Mesenchymal stem cell (in vitro differentiated cells and primary cell): Measurements from ENCODE around the gene AGER.

Experiments
- DNase-seq: peaks from one replicate; pipeline ENCODE4 v3.0.0-alpha.2; 2013
- H2AFZ ChIP-seq: one replicate; pipeline ENCODE4 v1.6.1; 2013; ENCODE audit warnings: low read depth, mild to moderate bottlenecking, control low read depth, inconsistent platforms, low read length, moderate library complexity
- H2AK5ac ChIP-seq: 2 replicates; pipeline ENCODE4 v1.6.1; 2013; ENCODE audit warnings: low read length, moderate library complexity, mild to moderate bottlenecking, inconsistent platforms; ENCODE audit not compliant: severe bottlenecking
- H2BK120ac ChIP-seq: one replicate; pipeline ENCODE4 v1.6.1; 2013; ENCODE audit warnings: low read depth, mild to moderate bottlenecking, inconsistent platforms, low read length, moderate library complexity
- H2BK12ac ChIP-seq, 2 experiments: one replicate each; pipeline ENCODE4 v1.6.1; 2013; ENCODE audit warnings: inconsistent platforms in 2 of 2, low read length in 2 of 2, mild to moderate bottlenecking in 2 of 2, moderate library complexity in 2 of 2, control low read depth in 1 of 2
- H2BK15ac ChIP-seq: one replicate; pipeline ENCODE4 v1.6.1; 2013; ENCODE audit warnings: mild to moderate bottlenecking, low read depth, inconsistent platforms; ENCODE audit not compliant: poor library complexity, severe bottlenecking
- H2BK5ac ChIP-seq: 2 replicates; pipeline ENCODE4 v1.6.1; 2013; ENCODE audit warnings: low read depth, mild to moderate bottlenecking, low read length, control low read depth, inconsistent platforms; ENCODE audit not compliant: poor library complexity, severe bottlenecking
- H3K14ac ChIP-seq, 2 experiments: one replicate each; pipeline ENCODE4 v1.6.1; 2013; ENCODE audit warnings: inconsistent platforms in 2 of 2, low read length in 2 of 2, control low read depth in 1 of 2, mild to moderate bottlenecking in 1 of 2, moderate library complexity in 1 of 2
- H3K18ac ChIP-seq, 2 experiments: one replicate each; pipeline ENCODE4 v1.6.1; 2013; ENCODE audit warnings: inconsistent platforms in 2 of 2, low read length in 2 of 2, control low read depth in 1 of 2, low read depth in 1 of 2, mild to moderate bottlenecking in 1 of 2
- H3K23ac ChIP-seq, 2 experiments: one replicate each; pipeline ENCODE4 v1.6.1; 2013; ENCODE audit warnings: inconsistent platforms in 2 of 2, low read length in 2 of 2, mild to moderate bottlenecking in 2 of 2, moderate library complexity in 2 of 2, control low read depth in 1 of 2
- H3K27ac ChIP-seq: 2 replicates; pipeline ENCODE4 v1.5.1; 2013; ENCODE audit warnings: mild to moderate bottlenecking, moderate library complexity, low read length, control low read depth, inconsistent platforms; ENCODE audit not compliant: poor library complexity, severe bottlenecking
- H3K27me3 ChIP-seq, 2 experiments: 2 replicates each; pipeline versions ENCODE4 v1.6.1 to v1.7.0; 2013; ENCODE audit warnings: low read length in 2 of 2, mild to moderate bottlenecking in 2 of 2, moderate library complexity in 2 of 2, control low read depth in 1 of 2, inconsistent platforms in 1 of 2; ENCODE audit not compliant: control insufficient read depth in 1 of 2, insufficient read depth in 1 of 2
- H3K36me3 ChIP-seq, 2 experiments: 2 replicates each; pipeline versions ENCODE4 v1.6.1 to v1.7.0; 2013; ENCODE audit warnings: low read length in 2 of 2, control low read depth in 1 of 2, inconsistent platforms in 1 of 2, low read depth in 1 of 2, mild to moderate bottlenecking in 1 of 2; ENCODE audit not compliant: insufficient read depth in 2 of 2, control insufficient read depth in 1 of 2
- H3K4ac ChIP-seq, 2 experiments: one replicate each; pipeline ENCODE4 v1.6.1; 2013; ENCODE audit warnings: inconsistent platforms in 2 of 2, low read length in 2 of 2, mild to moderate bottlenecking in 2 of 2, moderate library complexity in 2 of 2, control low read depth in 1 of 2, low read depth in 1 of 2
- H3K4me1 ChIP-seq: 2 replicates; pipeline ENCODE4 v1.6.1; 2013; ENCODE audit warnings: low read depth, low read length, control low read depth; ENCODE audit not compliant: control insufficient read depth, insufficient read depth
- H3K4me2 ChIP-seq: 2 replicates; pipeline ENCODE4 v1.6.1; 2013; ENCODE audit warnings: low read length, mild to moderate bottlenecking, inconsistent platforms; ENCODE audit not compliant: poor library complexity, severe bottlenecking
- H3K4me3 ChIP-seq, 2 experiments: 2 replicates each; pipeline versions ENCODE4 v1.5.1 to v1.7.0; 2013; ENCODE audit warnings: low read length in 2 of 2, mild to moderate bottlenecking in 2 of 2, control low read depth in 1 of 2, low read depth in 1 of 2; ENCODE audit not compliant: insufficient read depth in 1 of 2
- H3K79me1 ChIP-seq: replicated peaks from 2 replicates; pipeline ENCODE4 v1.6.1; 2013; ENCODE audit warnings: mild to moderate bottlenecking, control low read depth, low read length, inconsistent platforms; ENCODE audit not compliant: poor library complexity, severe bottlenecking
- H3K9ac ChIP-seq: 2 replicates; pipeline ENCODE4 v1.7.0; 2013; ENCODE audit warnings: mild to moderate bottlenecking, low read length, moderate library complexity
- H3K9me3 ChIP-seq: 2 replicates; pipeline ENCODE4 v1.7.0; 2013; ENCODE audit warnings: mild to moderate bottlenecking, low read length; ENCODE audit not compliant: control insufficient read depth
- H4K8ac ChIP-seq: one replicate; pipeline ENCODE4 v1.6.1; 2013; ENCODE audit warnings: inconsistent platforms, mild to moderate bottlenecking, low read length, moderate library complexity
- H4K91ac ChIP-seq: one replicate; pipeline ENCODE4 v1.6.1; 2013; ENCODE audit warnings: mild to moderate bottlenecking, low read length, inconsistent platforms
- WGBS: methylation state at CpG from one replicate; pipeline ENCODE4 v1.1.7; 2013; ENCODE audit warnings: mixed read lengths; 5-methylcytosine and 5-hydroxymethylcytosine counted together

The AGER gene

GRCh38 chr6:32137454-32137853, 46.6 kb downstream of the AGER start:
- H3K18ac ChIP-seq, result no peak overlapping the region
- no peak overlapping the region for H2AFZ ChIP-seq
- H2AK5ac ChIP-seq, result no peak overlapping the region
- H3K4me3 ChIP-seq, result no peak overlapping the region
- H3K4me2 ChIP-seq, result no peak overlapping the region
- H3K27me3 ChIP-seq, result peaks cover 0 to 6% of the 10 kb centered on the region in 2 experiments
- H3K4ac ChIP-seq, result no peak overlapping the region
- H2BK120ac ChIP-seq, result no peak overlapping the region
- H3K9me3 ChIP-seq, result no peaks in the 10 kb centered on the region
- no peak overlapping the region for H2BK5ac ChIP-seq
- H3K79me1 ChIP-seq, result no peaks in the 10 kb centered on the region
- no peaks in the 10 kb centered on the region for H3K36me3 ChIP-seq
- no peak overlapping the region for H3K23ac ChIP-seq
- H3K9ac ChIP-seq, result no peak overlapping the region
- no peak for DNase-seq
- H3K14ac ChIP-seq, result no peak overlapping the region
- no peak overlapping the region for H2BK12ac ChIP-seq
- no peaks in the 10 kb centered on the region for H3K4me1 ChIP-seq
- H3K27ac ChIP-seq, result no peak overlapping the region
- no peak overlapping the region for H4K91ac ChIP-seq
- no peak overlapping the region for H2BK15ac ChIP-seq
- H4K8ac ChIP-seq, result no peak overlapping the region

- Histone ChIP-seq H2AFZ (no peak overlapping the region), H2BK15ac (no peak overlapping the region), H3K18ac (no peak overlapping the region), H3K4ac (no peak overlapping the region), H3K14ac (no peak overlapping the region), H4K8ac (no peak overlapping the region), H3K4me3 (no peak overlapping the region), H3K36me3 (no peaks in the 10 kb centered on the region), H2BK12ac (no peak overlapping the region), H3K9ac (no peak overlapping the region), H3K27me3 (peaks cover 0 to 6% of the 10 kb centered on the region in 2 experiments), H2AK5ac (no peak overlapping the region), H2BK120ac (no peak overlapping the region), H3K79me1 (peaks cover 10% of the 10 kb centered on the region), H3K9me3 (no peaks in the 10 kb centered on the region), H3K27ac (no peak overlapping the region), H3K4me1 (peaks cover 11% of the 10 kb centered on the region), H2BK5ac (no peak overlapping the region), H4K91ac (no peak overlapping the region), H3K4me2 (no peak overlapping the region), H3K23ac (no peak overlapping the region)
- no peak for DNase-seq
- WGBS, result 53% methylated on average over 1 of the region's 4 CpGs
Measured at GRCh38 chr6:32133786-32134185, 50.3 kb downstream of the AGER start.

- H3K27me3 ChIP-seq, result peaks cover 0 to 6% of the 10 kb centered on the region in 2 experiments
- no peak overlapping the region for H4K91ac ChIP-seq
- H3K9ac ChIP-seq, result no peak overlapping the region
- H3K4me2 ChIP-seq, result no peak overlapping the region
- no peak overlapping the region for H2AFZ ChIP-seq
- H3K18ac ChIP-seq, result no peak overlapping the region
- no peaks in the 10 kb centered on the region for H3K36me3 ChIP-seq
- H3K27ac ChIP-seq, result no peak overlapping the region
- DNase-seq, result no peak
- no peak overlapping the region for H2BK12ac ChIP-seq
- H2BK120ac ChIP-seq, result no peak overlapping the region
- no peak overlapping the region for H2BK5ac ChIP-seq
- H3K4ac ChIP-seq, result no peak overlapping the region
- no peak overlapping the region for H3K23ac ChIP-seq
- peaks cover 19% of the 10 kb centered on the region for H3K4me1 ChIP-seq
- no peaks in the 10 kb centered on the region for H3K9me3 ChIP-seq
- H2AK5ac ChIP-seq, result no peak overlapping the region
- H2BK15ac ChIP-seq, result no peak overlapping the region
- H3K4me3 ChIP-seq, result no peak overlapping the region
- H3K79me1 ChIP-seq, result peaks cover 21% of the 10 kb centered on the region
- no peak overlapping the region for H3K14ac ChIP-seq
- H4K8ac ChIP-seq, result no peak overlapping the region
Measured at GRCh38 chr6:32132110-32132509, 51.9 kb downstream of the AGER start.

GRCh38 chr6:32131439-32131948, 52.6 kb downstream of the AGER start:
- Histone ChIP-seq H3K4me2 (no peak overlapping the region), H3K4ac (no peak overlapping the region), H3K27me3 (peaks cover 0 to 6% of the 10 kb centered on the region in 2 experiments), H4K8ac (no peak overlapping the region), H3K4me3 (no peak overlapping the region), H3K23ac (no peak overlapping the region), H3K36me3 (peaks cover 0 to 6% of the 10 kb centered on the region in 2 experiments), H2AK5ac (no peak overlapping the region), H2BK12ac (no peak overlapping the region), H3K27ac (no peak overlapping the region), H2BK120ac (no peak overlapping the region), H3K4me1 (peaks cover 22% of the 10 kb centered on the region), H3K9ac (no peak overlapping the region), H3K79me1 (peaks cover 27% of the 10 kb centered on the region), H3K14ac (no peak overlapping the region), H2AFZ (no peak overlapping the region), H2BK5ac (no peak overlapping the region), H4K91ac (no peak overlapping the region), H2BK15ac (no peak overlapping the region), H3K9me3 (no peaks in the 10 kb centered on the region), H3K18ac (no peak overlapping the region)
- 99% methylated on average over 6 of the region's 14 CpGs for WGBS
- DNase-seq, result no peak
